ENCODE data around the gene NCAM1. TPM values are rescaled to one million over a fixed set of nuclear protein-coding genes. Genes with fewer than 3 reads are reported as not detected.
"Not testable (repeated sequence)": the region's sequence is repeated elsewhere in the genome, so short reads cannot be mapped to it uniquely, and the experiment has no call there.

Gene NCAM1
- total RNA-seq (2021) (12.0 and 14.3 TPM in 2 replicates), Bru-seq, nascent RNA (percentile 52 among the genes with signal in this experiment), BruChase-seq, experiment 1, labeled RNA remaining after a 2-hour chase (percentile 51 among the genes with signal in this experiment), BruChase-seq, experiment 2, labeled RNA remaining after a 6-hour chase (percentile 49 among the genes with signal in this experiment)
- long read RNA-seq, partial matches to known transcripts = 10 of 16 reads
- long read RNA-seq, other reads (novel, unspliced or antisense) = 6 of 16 reads

GRCh38 chr11:112961146-112961668 lies at the start of gene NCAM1:
Gene NCAM1, plus strand, starts transcription at chr11:112961420.
- TF ChIP-seq EZH2 (IDR thresholded peaks at IDR 0.05; ENCODE audit: borderline replicate concordance, low read depth, low read length, poor library complexity, severe bottlenecking) = no peak
- TF ChIP-seq, protein P1, sequence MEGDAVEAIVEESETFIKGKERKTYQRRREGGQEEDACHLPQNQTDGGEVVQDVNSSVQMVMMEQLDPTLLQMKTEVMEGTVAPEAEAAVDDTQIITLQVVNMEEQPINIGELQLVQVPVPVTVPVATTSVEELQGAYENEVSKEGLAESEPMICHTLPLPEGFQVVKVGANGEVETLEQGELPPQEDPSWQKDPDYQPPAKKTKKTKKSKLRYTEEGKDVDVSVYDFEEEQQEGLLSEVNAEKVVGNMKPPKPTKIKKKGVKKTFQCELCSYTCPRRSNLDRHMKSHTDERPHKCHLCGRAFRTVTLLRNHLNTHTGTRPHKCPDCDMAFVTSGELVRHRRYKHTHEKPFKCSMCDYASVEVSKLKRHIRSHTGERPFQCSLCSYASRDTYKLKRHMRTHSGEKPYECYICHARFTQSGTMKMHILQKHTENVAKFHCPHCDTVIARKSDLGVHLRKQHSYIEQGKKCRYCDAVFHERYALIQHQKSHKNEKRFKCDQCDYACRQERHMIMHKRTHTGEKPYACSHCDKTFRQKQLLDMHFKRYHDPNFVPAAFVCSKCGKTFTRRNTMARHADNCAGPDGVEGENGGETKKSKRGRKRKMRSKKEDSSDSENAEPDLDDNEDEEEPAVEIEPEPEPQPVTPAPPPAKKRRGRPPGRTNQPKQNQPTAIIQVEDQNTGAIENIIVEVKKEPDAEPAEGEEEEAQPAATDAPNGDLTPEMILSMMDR (conservative IDR thresholded peaks at IDR 0.05; ENCODE audit: low read depth, low read length) = no peak
- CTCF ChIA-PET = interaction anchor here (0.7 kb wide), 1 partner anchor 11 kb away, joined by 4 read pairs; no protein-coding TSS in a partner anchor
- DNase-seq (ENCODE audit: low spot score) = peak; percentile 96
- intact Hi-C loops (cut with micrococcal nuclease; ENCODE audit: unreplicated experiment) = loop anchor here (2.0 to 5.0 kb wide), 4 partner anchors 151 to 669 kb away; no protein-coding TSS in a partner anchor
- no TSS peak for BruUV-seq (replicated peaks)
- Histone ChIP-seq H3K9me3 (ENCODE audit: low read depth, low read length, poor library complexity, severe bottlenecking) (no peaks in the 10 kb centered on the region), H3K27me3 (replicated peaks; ENCODE audit: insufficient read depth, low read depth, low read length, poor library complexity) (peaks cover 35% of the 10 kb centered on the region), H3K4me3 (ENCODE audit: low read depth, low read length, poor library complexity, severe bottlenecking) (peak within 1 kb of the TSS; percentile 61), H3K4me1 (ENCODE audit: insufficient read depth, low read length, poor library complexity, severe bottlenecking) (peaks cover 3% of the 10 kb centered on the region), H3K36me3 (ENCODE audit: insufficient read depth, low read length, poor library complexity, severe bottlenecking) (no peaks in the 10 kb centered on the region), H3K27ac (ENCODE audit: low read depth, low read length, poor library complexity, severe bottlenecking) (no peak within 1 kb of the TSS)
- POLR2A ChIA-PET (ENCODE audit: low non-redundant PET) = interaction anchor here (0.6 kb wide), 1 partner anchor 561 kb away, joined by 3 read pairs; no protein-coding TSS in a partner anchor

DNA sequence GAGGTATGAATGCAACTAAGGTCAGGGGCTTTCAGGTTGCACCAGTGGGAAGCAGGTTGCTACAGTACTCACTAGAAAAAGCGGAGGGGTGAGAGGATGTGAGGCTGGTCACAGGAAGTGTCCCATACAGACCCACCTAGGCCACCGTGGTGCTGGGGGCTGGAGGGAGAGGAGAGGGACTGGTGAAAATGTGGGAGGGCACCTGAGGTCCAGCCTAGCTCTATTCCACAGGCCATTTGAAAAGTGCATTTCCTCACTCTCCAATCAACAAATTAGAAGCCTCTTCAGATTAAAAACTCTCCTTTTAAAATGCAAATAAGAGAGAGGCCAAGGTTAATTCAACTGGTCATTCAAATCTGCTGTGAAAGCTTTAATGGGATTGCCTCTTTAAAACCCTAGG lies 38.6 kb upstream of the NCAM1 start:
- no peak for DNase-seq (ENCODE audit: low spot score)

DNA sequence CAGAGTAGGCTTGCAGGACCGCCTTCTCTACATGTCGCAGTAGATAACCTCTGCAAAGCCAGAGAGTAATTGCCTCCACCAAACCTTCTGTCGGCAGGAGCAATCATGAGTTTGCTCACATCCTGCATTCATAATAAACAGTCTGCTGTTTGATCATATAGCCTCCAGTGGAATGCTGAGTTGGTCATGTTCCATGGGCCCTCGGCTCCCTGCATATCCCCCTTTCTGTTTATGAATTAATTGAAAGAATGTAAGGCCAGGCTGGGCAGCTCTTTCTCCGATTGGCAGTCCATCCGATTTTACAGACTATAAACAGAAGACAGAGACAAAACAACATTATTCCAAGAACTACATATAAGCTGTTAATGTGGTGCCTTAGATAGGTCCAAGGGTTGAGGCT lies 36.4 kb upstream of the NCAM1 start:
- BruUV-seq (replicated peaks) = not testable (repeated sequence)

More for the DNA sequence above, 38.6 kb upstream of the NCAM1 start:
- ChIA-PET CTCF (no interaction called here), POLR2A (ENCODE audit: low non-redundant PET) (no interaction called here)
- Histone ChIP-seq H3K27me3 (replicated peaks; ENCODE audit: insufficient read depth, low read depth, low read length, poor library complexity) (no peaks in the 10 kb centered on the region), H3K27ac (ENCODE audit: low read depth, low read length, poor library complexity, severe bottlenecking) (no peak overlapping the region), H3K36me3 (ENCODE audit: insufficient read depth, low read length, poor library complexity, severe bottlenecking) (no peaks in the 10 kb centered on the region), H3K4me3 (ENCODE audit: low read depth, low read length, poor library complexity, severe bottlenecking) (no peak overlapping the region), H3K9me3 (ENCODE audit: low read depth, low read length, poor library complexity, severe bottlenecking) (no peaks in the 10 kb centered on the region), H3K4me1 (ENCODE audit: insufficient read depth, low read length, poor library complexity, severe bottlenecking) (no peaks in the 10 kb centered on the region)
- no peak for TF ChIP-seq EZH2 (IDR thresholded peaks at IDR 0.05; ENCODE audit: borderline replicate concordance, low read depth, low read length, poor library complexity, severe bottlenecking)
- TF ChIP-seq, protein P1 (conservative IDR thresholded peaks at IDR 0.05; ENCODE audit: low read depth, low read length) = no peak
- intact Hi-C loops (cut with micrococcal nuclease; ENCODE audit: unreplicated experiment) = no loop called here
- BruUV-seq (replicated peaks) = no TSS peak

More for the DNA sequence above, 36.4 kb upstream of the NCAM1 start:
- POLR2A ChIA-PET (ENCODE audit: low non-redundant PET); H3K27ac ChIP-seq (ENCODE audit: low read depth, low read length, poor library complexity, severe bottlenecking); CTCF ChIA-PET; H3K36me3 ChIP-seq (ENCODE audit: insufficient read depth, low read length, poor library complexity, severe bottlenecking); intact Hi-C loops (cut with micrococcal nuclease; ENCODE audit: unreplicated experiment); H3K9me3 ChIP-seq (ENCODE audit: low read depth, low read length, poor library complexity, severe bottlenecking); DNase-seq (ENCODE audit: low spot score); H3K4me1 ChIP-seq (ENCODE audit: insufficient read depth, low read length, poor library complexity, severe bottlenecking); H3K4me3 ChIP-seq (ENCODE audit: low read depth, low read length, poor library complexity, severe bottlenecking); H3K27me3 ChIP-seq (replicated peaks; ENCODE audit: insufficient read depth, low read depth, low read length, poor library complexity): not testable (repeated sequence)
